Progenitor cell of endocrine pancreas (in vitro differentiated cells): ENCODE results near the gene SLC25A42. TPM values are rescaled to one million over a fixed set of nuclear protein-coding genes. Genes with fewer than 3 reads are reported as not detected.

Source experiments
- DNase-seq: peaks from one replicate; pipeline ENCODE4 v3.0.0; 2021; ENCODE audit warnings: low spot score; ENCODE audit not compliant: unreplicated experiment
- H3K27ac Mint-ChIP-seq: 2 replicates; pipeline ENCODE4 v1.8.0; 2021; ENCODE audit warnings: mild to moderate bottlenecking, moderate library complexity, mixed read lengths
- H3K27me3 Mint-ChIP-seq: 2 replicates; pipeline ENCODE4 v1.8.0; 2021; ENCODE audit warnings: mixed read lengths
- H3K36me3 Mint-ChIP-seq: 2 replicates; pipeline ENCODE4 v1.8.0; 2022; ENCODE audit warnings: mixed read lengths; ENCODE audit not compliant: insufficient read depth
- H3K4me1 Mint-ChIP-seq: 2 replicates; pipeline ENCODE4 v1.8.0; 2021; ENCODE audit warnings: low read depth, mixed read lengths
- H3K4me3 Mint-ChIP-seq: 2 replicates; pipeline ENCODE4 v1.8.0; 2021; ENCODE audit warnings: low read depth, mild to moderate bottlenecking, moderate library complexity, mixed read lengths
- H3K9me3 Mint-ChIP-seq: 2 replicates; pipeline ENCODE4 v1.8.0; 2021; ENCODE audit warnings: low read depth, mixed read lengths
- CTCF ChIP-seq: fragments of 200-600 bp; sonication (generic); IDR thresholded peaks from one replicate; pipeline ENCODE4 v1.5.0; 2021; ENCODE audit warnings: antibody characterized with exemption, mild to moderate bottlenecking; ENCODE audit not compliant: unreplicated experiment
- total RNA-seq: library from RNA; stranded (reverse); gene quantifications from 2 replicates; pipeline ENCODE4 v1.2.1, GENCODE V29; 2021

The SLC25A42 gene
- total RNA-seq, 1 donor from 2014 or later = 10.5 TPM

- no peaks in the 10 kb centered on the region for H3K4me1 Mint-ChIP-seq
- DNase-seq = no peak
- peaks cover 5% of the 10 kb centered on the region for H3K36me3 Mint-ChIP-seq
- H3K9me3 Mint-ChIP-seq = peaks cover 4% of the 10 kb centered on the region
- no peak overlapping the region for H3K4me3 Mint-ChIP-seq
- no peak overlapping the region for H3K27ac Mint-ChIP-seq
- H3K27me3 Mint-ChIP-seq = no peaks in the 10 kb centered on the region
- no peak for TF ChIP-seq CTCF
Measured at GRCh38 chr19:19154768-19155494, 91.1 kb downstream of the SLC25A42 start.

- TF ChIP-seq CTCF = no peak
- Mint-ChIP-seq H3K27ac (no peak overlapping the region), H3K4me3 (no peak overlapping the region), H3K27me3 (no peaks in the 10 kb centered on the region), H3K36me3 (peaks cover 5% of the 10 kb centered on the region), H3K4me1 (no peaks in the 10 kb centered on the region), H3K9me3 (peaks cover 4% of the 10 kb centered on the region)
- DNase-seq = no peak
Measured at GRCh38 chr19:19155495-19156219, 91.9 kb downstream of the SLC25A42 start.

- Mint-ChIP-seq H3K27me3 (peaks cover 4% of the 10 kb centered on the region), H3K36me3 (peaks cover 8% of the 10 kb centered on the region), H3K4me1 (no peaks in the 10 kb centered on the region), H3K27ac (no peak overlapping the region), H3K9me3 (peaks cover 6% of the 10 kb centered on the region), H3K4me3 (no peak overlapping the region)
- TF ChIP-seq CTCF = no peak
- DNase-seq = no peak
Measured at GRCh38 chr19:19157808-19158207, 94.0 kb downstream of the SLC25A42 start.

GRCh38 chr19:19159534-19159933, 95.7 kb downstream of the SLC25A42 start:
- DNase-seq = no peak
- Mint-ChIP-seq H3K36me3 (peaks cover 8% of the 10 kb centered on the region), H3K27me3 (peaks cover 4% of the 10 kb centered on the region), H3K27ac (no peak overlapping the region), H3K4me3 (no peak overlapping the region), H3K4me1 (no peaks in the 10 kb centered on the region), H3K9me3 (peaks cover 6% of the 10 kb centered on the region)
- TF ChIP-seq CTCF = no peak

- no peak for DNase-seq
- no peaks in the 10 kb centered on the region for H3K4me1 Mint-ChIP-seq
- H3K36me3 Mint-ChIP-seq = peaks cover 8% of the 10 kb centered on the region
- H3K9me3 Mint-ChIP-seq = peaks cover 6% of the 10 kb centered on the region
- H3K27ac Mint-ChIP-seq = no peak overlapping the region
- no peak overlapping the region for H3K4me3 Mint-ChIP-seq
- no peak for TF ChIP-seq CTCF
- H3K27me3 Mint-ChIP-seq = peaks cover 4% of the 10 kb centered on the region
Measured at GRCh38 chr19:19160461-19161035, 96.8 kb downstream of the SLC25A42 start.
